GM23338 (cell line): ENCODE measurements around the gene RANBP1. TPM values are rescaled to one million over a fixed set of nuclear protein-coding genes. Genes with fewer than 3 reads are reported as not detected.
A peak's percentile ranks its signal among the peaks of the same experiment; 100 is the strongest.

ENCODE experiments used
- ATAC-seq: fragments of 200-7000 bp; cut with Tn5 transposase; 3 replicates; pipeline ENCODE4 v1.9.1; 2020
- DNase-seq: peaks from one replicate; pipeline ENCODE4 v3.0.0-alpha.2; 2015; ENCODE audit warnings: low spot score
- H2AFZ ChIP-seq: fragments of 200-600 bp; sonication (generic); 2 replicates; pipeline ENCODE4 v1.8.0; 2016; ENCODE audit warnings: antibody characterized with exemption, mild to moderate bottlenecking, moderate library complexity
- H3F3A ChIP-seq: fragments of 200-600 bp; sonication (generic); replicated peaks from 2 replicates; pipeline ENCODE4 v1.8.0; 2017; ENCODE audit warnings: antibody characterized with exemption, mixed run types, low read depth
- H3K27ac ChIP-seq: fragments of 200-600 bp; sonication (generic); 2 replicates; pipeline ENCODE4 v1.6.1; 2016; ENCODE audit warnings: low read depth
- H3K27me3 ChIP-seq: fragments of 200-600 bp; sonication (generic); 2 replicates; pipeline ENCODE4 v1.8.0; 2016; ENCODE audit warnings: mild to moderate bottlenecking, mixed run types, moderate library complexity; ENCODE audit not compliant: insufficient read depth
- H3K36me3 ChIP-seq: fragments of 200-600 bp; sonication (generic); 2 replicates; pipeline ENCODE4 v1.8.0; 2016; ENCODE audit warnings: mild to moderate bottlenecking; ENCODE audit not compliant: insufficient read depth
- H3K4me1 ChIP-seq: fragments of 200-600 bp; sonication (generic); 2 replicates; pipeline ENCODE4 v1.8.0; 2016; ENCODE audit warnings: mild to moderate bottlenecking, moderate library complexity; ENCODE audit not compliant: insufficient read depth
- H3K4me2 ChIP-seq: fragments of 200-600 bp; sonication (generic); 2 replicates; pipeline ENCODE4 v1.7.1; 2017; ENCODE audit warnings: mixed run types
- H3K4me3 ChIP-seq: fragments of 200-600 bp; sonication (generic); 2 replicates; pipeline ENCODE4 v1.6.1; 2016; ENCODE audit warnings: mixed run types
- H3K79me2 ChIP-seq: fragments of 200-600 bp; sonication (generic); replicated peaks from 2 replicates; pipeline ENCODE4 v1.8.0; 2017; ENCODE audit warnings: mild to moderate bottlenecking; ENCODE audit not compliant: insufficient read depth
- H3K9me2 ChIP-seq: fragments of 200-600 bp; sonication (generic); 2 replicates; pipeline ENCODE4 v1.8.0; 2017; ENCODE audit not compliant: insufficient read depth
- H4K20me1 ChIP-seq: fragments of 200-600 bp; sonication (generic); replicated peaks from 2 replicates; pipeline ENCODE4 v1.8.0; 2017; ENCODE audit warnings: mild to moderate bottlenecking; ENCODE audit not compliant: insufficient read depth
- H3K27ac Mint-ChIP-seq: 2 replicates; pipeline ENCODE4 v1.8.0; 2020; ENCODE audit warnings: inconsistent platforms, mild to moderate bottlenecking, moderate library complexity, mixed read lengths
- H3K27me3 Mint-ChIP-seq: 3 replicates; pipeline ENCODE4 v1.8.0; 2022; ENCODE audit warnings: low read depth, mild to moderate bottlenecking, moderate library complexity, mixed read lengths, inconsistent platforms; ENCODE audit not compliant: insufficient read depth, poor library complexity
- H3K36me3 Mint-ChIP-seq: 3 replicates; pipeline ENCODE4 v1.8.0; 2021; ENCODE audit warnings: low read depth, mild to moderate bottlenecking, inconsistent platforms, moderate library complexity, mixed read lengths
- H3K4me1 Mint-ChIP-seq: 3 replicates; pipeline ENCODE4 v1.8.0; 2020; ENCODE audit warnings: mild to moderate bottlenecking, inconsistent platforms, mixed read lengths
- H3K4me3 Mint-ChIP-seq: 3 replicates; pipeline ENCODE4 v1.8.0; 2021; ENCODE audit warnings: moderate library complexity, mild to moderate bottlenecking, inconsistent platforms, mixed read lengths
- H3K9me3 Mint-ChIP-seq: 3 replicates; pipeline ENCODE4 v1.8.0; 2020; ENCODE audit warnings: moderate library complexity, mild to moderate bottlenecking, inconsistent platforms, mixed read lengths
- EZH2 ChIP-seq: fragments of 200-600 bp; sonication (generic); IDR thresholded peaks from one replicate; pipeline ENCODE4 v1.8.0; 2017; ENCODE audit warnings: antibody characterized with exemption, mild to moderate bottlenecking, low read depth; ENCODE audit not compliant: unreplicated experiment
- POLR2AphosphoS5 ChIP-seq: IDR thresholded peaks from 2 replicates; pipeline ENCODE4 v1.6.1; 2016; ENCODE audit warnings: antibody characterized with exemption, low read depth
- polyA plus RNA-seq: library from polyadenylated mRNA; unstranded; fragments of >200 nt; fragmentation: Nextera tagmentation; extraction: Ambion mirVana; gene quantifications from 2 replicates; pipeline ENCODE4 v1.2.1, GENCODE V29; 2016
- total RNA-seq: library from RNA; depleted of rRNA; stranded (reverse); fragments of >200 nt; shearing (Covaris generic); gene quantifications from 2 replicates; pipeline ENCODE4 v1.2.3, GENCODE V29; 2014
- TF ChIP-seq, protein P1 (sequence below), 2 experiments: fragments of 200-600 bp in 1 of 2; sonication (generic) in 1 of 2; conservative IDR thresholded peaks; 2 replicates each; pipeline versions ENCODE4 v1.5.1 to v1.6.1; 2016 to 2017; ENCODE audit warnings: antibody characterized with exemption in 2 of 2, low read depth in 2 of 2, mild to moderate bottlenecking in 2 of 2, moderate library complexity in 1 of 2

RANBP1 gene
- total and polyA plus RNA-seq, 2 experiments from 2014 or later: 1,014 to 1,206 TPM

DNA sequence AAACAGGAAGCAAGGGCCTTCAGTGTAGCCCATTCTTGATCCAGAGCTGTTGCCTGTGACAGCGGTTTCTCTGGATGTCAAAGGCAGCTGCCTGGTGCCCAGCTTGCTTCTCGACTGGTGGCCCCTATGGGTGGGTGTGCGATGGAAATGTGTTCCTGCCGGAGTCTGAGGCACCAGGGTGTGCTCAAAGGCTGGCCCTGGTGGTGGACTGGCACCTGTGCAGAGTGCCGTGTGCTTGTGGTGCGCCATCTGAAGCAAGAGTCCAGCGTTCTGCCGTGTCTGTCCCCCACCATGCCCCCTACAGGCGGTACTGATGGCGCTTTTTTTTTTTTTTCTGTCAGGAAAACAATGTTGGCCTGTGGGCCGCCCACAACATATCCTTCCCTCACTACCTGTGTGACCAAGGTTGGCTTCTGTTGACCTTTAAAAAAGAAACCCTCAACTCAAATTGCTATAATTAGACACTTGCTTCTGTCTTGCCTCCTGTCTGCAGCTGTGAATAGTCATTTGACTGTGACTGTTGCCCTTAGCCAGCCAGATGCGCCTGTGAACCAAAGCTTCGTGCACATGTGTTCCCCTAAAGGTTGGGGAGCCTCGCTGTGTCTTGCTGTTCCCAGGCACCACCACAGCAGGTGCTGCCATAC is 4.7 kb upstream of the RANBP1 start:
- peaks cover 68% of the 10 kb centered on the region for H3K36me3 Mint-ChIP-seq
- Histone ChIP-seq H3K4me2 (no peak overlapping the region), H3K79me2 (peaks cover 9% of the 10 kb centered on the region; the same call in 1 of the 2 replicates), H3K27me3 (no peaks in the 10 kb centered on the region), H3K36me3 (peaks cover 16% of the 10 kb centered on the region), H2AFZ (no peak overlapping the region), H3K4me3 (no peak overlapping the region), H4K20me1 (peaks cover 15% of the 10 kb centered on the region), H3K27ac (peak overlapping the region; percentile 83), H3K9me2 (no peaks in the 10 kb centered on the region), H3K4me1 (peaks cover 6% of the 10 kb centered on the region; the same call in 1 of the 2 replicates), H3F3A (peaks cover 28% of the 10 kb centered on the region)
- peaks cover 44% of the 10 kb centered on the region for H3K27me3 Mint-ChIP-seq
- H3K9me3 Mint-ChIP-seq: no peaks in the 10 kb centered on the region
- ATAC-seq (peak; percentile 51), DNase-seq (peak; percentile 78)
- no peak overlapping the region for H3K4me3 Mint-ChIP-seq
- TF ChIP-seq POLR2AphosphoS5: peak; percentile 31; the same call in 1 of the 2 replicates
- TF ChIP-seq, protein P1, sequence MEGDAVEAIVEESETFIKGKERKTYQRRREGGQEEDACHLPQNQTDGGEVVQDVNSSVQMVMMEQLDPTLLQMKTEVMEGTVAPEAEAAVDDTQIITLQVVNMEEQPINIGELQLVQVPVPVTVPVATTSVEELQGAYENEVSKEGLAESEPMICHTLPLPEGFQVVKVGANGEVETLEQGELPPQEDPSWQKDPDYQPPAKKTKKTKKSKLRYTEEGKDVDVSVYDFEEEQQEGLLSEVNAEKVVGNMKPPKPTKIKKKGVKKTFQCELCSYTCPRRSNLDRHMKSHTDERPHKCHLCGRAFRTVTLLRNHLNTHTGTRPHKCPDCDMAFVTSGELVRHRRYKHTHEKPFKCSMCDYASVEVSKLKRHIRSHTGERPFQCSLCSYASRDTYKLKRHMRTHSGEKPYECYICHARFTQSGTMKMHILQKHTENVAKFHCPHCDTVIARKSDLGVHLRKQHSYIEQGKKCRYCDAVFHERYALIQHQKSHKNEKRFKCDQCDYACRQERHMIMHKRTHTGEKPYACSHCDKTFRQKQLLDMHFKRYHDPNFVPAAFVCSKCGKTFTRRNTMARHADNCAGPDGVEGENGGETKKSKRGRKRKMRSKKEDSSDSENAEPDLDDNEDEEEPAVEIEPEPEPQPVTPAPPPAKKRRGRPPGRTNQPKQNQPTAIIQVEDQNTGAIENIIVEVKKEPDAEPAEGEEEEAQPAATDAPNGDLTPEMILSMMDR (conservative IDR thresholded peaks at IDR 0.05; ENCODE audit: low read depth in 2 of 2): peak; percentile 53 to 61
- no peak for TF ChIP-seq EZH2
- H3K27ac Mint-ChIP-seq: peak overlapping the region; percentile 82; the same call in 1 of the 2 replicates
- peaks cover 3% of the 10 kb centered on the region for H3K4me1 Mint-ChIP-seq

DNA sequence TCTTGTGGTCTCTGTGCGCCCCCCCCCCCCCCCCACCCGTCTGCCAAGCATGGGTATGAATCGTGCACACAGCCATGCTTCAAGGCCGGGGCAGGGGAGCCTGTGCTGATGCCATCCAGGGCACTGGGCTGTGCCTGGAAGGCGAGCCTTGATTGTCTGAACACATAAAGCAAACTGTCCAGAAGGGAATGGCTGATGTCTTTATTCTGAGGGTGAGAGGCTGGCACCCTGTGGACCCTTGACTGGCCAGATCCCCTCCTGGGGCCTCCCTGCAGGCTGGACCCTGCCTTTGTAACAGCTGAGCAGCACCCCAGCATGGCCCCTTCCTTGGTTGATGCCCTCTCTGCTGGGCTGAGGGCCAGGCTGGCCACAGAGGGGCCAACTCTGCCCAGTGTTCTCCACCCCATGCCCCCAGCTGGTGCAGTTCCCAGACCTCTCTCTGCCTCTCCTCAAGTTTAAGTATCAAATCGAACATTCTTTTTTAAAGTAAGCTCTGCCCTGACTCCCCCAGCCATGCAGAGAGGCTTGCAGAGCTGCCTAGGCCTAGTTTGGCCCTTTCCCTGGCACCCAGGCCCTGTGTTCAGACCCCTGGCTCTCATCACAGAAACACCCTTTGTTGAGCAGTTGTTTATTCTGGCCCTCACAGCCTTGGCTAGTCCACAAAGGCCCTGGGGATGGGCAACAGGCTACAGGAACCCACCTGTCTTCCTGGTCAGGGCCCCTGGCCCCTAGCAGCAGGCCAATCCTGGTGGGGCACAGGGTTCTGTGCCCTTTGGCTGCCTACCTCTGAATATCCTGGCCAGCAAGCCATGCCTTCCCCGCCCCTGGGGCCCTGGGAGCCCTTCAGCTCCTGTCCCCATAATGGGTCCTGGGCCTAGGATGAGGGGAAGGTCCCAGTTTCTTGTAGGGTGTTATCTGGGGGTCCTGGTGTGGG is 3.9 kb upstream of the RANBP1 start:
- TF ChIP-seq EZH2 (no peak), POLR2AphosphoS5 (peak; percentile 20; the same call in 1 of the 2 replicates)
- Histone ChIP-seq H3K79me2 (peaks cover 15% of the 10 kb centered on the region; the same call in 1 of the 2 replicates), H3K9me2 (no peaks in the 10 kb centered on the region), H3K4me1 (peaks cover 6% of the 10 kb centered on the region; the same call in 1 of the 2 replicates), H3K4me3 (no peak overlapping the region), H3K27ac (no peak overlapping the region), H4K20me1 (peaks cover 12% of the 10 kb centered on the region), H3K4me2 (no peak overlapping the region), H2AFZ (no peak overlapping the region), H3K27me3 (no peaks in the 10 kb centered on the region), H3K36me3 (peaks cover 16% of the 10 kb centered on the region), H3F3A (peaks cover 28% of the 10 kb centered on the region)
- no peak overlapping the region for H3K4me3 Mint-ChIP-seq
- peaks cover 3% of the 10 kb centered on the region for H3K4me1 Mint-ChIP-seq
- H3K27me3 Mint-ChIP-seq: peaks cover 40% of the 10 kb centered on the region
- ATAC-seq (no peak), DNase-seq (no peak)
- no peaks in the 10 kb centered on the region for H3K9me3 Mint-ChIP-seq
- no peak overlapping the region for H3K27ac Mint-ChIP-seq
- H3K36me3 Mint-ChIP-seq: peaks cover 61% of the 10 kb centered on the region
